DLD1 (cell line): ENCODE results near the gene DYNC1I2.

ENCODE experiments used
- in situ Hi-C: cut with HindIII; loops from 2 replicates; pipeline ENCODE4 v1.10.0; 2017; ENCODE audit warnings: low sequenced_read_pairs

Gene DYNC1I2

GRCh38 chr2:171687287-171688128, at the start of gene DYNC1I2:
DYNC1I2 (plus strand) TSS chr2:171687469; CDS start chr2:171690156, 2,687 bp downstream.
- in situ Hi-C loops, result no loop called here

- in situ Hi-C loops, result no loop called here
These were observed 35.4 kb upstream of the DYNC1I2 start for GRCh38 chr2:171651667-171652415.

GRCh38 chr2:171652416-171652785, 34.9 kb upstream of the DYNC1I2 start:
- in situ Hi-C loops, result no loop called here

GRCh38 chr2:171655586-171655985, 31.7 kb upstream of the DYNC1I2 start:
- in situ Hi-C loops, result no loop called here

- in situ Hi-C loops, result no loop called here
These were observed 20.2 kb upstream of the DYNC1I2 start for GRCh38 chr2:171667041-171667440.

- in situ Hi-C loops, result no loop called here
These were observed 19.1 kb upstream of the DYNC1I2 start for GRCh38 chr2:171668183-171668582.

GRCh38 chr2:171669121-171669520, 18.1 kb upstream of the DYNC1I2 start:
- in situ Hi-C loops, result no loop called here

GRCh38 chr2:171670655-171671054, 16.6 kb upstream of the DYNC1I2 start:
- in situ Hi-C loops, result no loop called here

GRCh38 chr2:171671867-171672266, 15.4 kb upstream of the DYNC1I2 start:
- in situ Hi-C loops, result no loop called here

- in situ Hi-C loops, result no loop called here
These were observed 13.4 kb upstream of the DYNC1I2 start for GRCh38 chr2:171673905-171674304.

GRCh38 chr2:171675810-171676345, 11.4 kb upstream of the DYNC1I2 start:
- in situ Hi-C loops, result no loop called here

- in situ Hi-C loops, result no loop called here
These were observed 8.7 kb upstream of the DYNC1I2 start for GRCh38 chr2:171678619-171679018.

- in situ Hi-C loops, result no loop called here
These were observed 828 bp downstream of the DYNC1I2 start for GRCh38 chr2:171688129-171688465.

- in situ Hi-C loops, result no loop called here
These were observed 5.1 kb downstream of the DYNC1I2 start for GRCh38 chr2:171692331-171692730.

GRCh38 chr2:171702781-171703556, 15.7 kb downstream of the DYNC1I2 start:
- in situ Hi-C loops, result no loop called here

- in situ Hi-C loops, result no loop called here
These were observed 16.5 kb downstream of the DYNC1I2 start for GRCh38 chr2:171703574-171704347.

GRCh38 chr2:171706152-171706803, 19.0 kb downstream of the DYNC1I2 start:
- in situ Hi-C loops, result no loop called here

GRCh38 chr2:171707752-171708151, 20.5 kb downstream of the DYNC1I2 start:
- in situ Hi-C loops, result no loop called here

GRCh38 chr2:171709011-171709685, 21.9 kb downstream of the DYNC1I2 start:
- in situ Hi-C loops, result no loop called here
